GM23338 (cell line): ENCODE measurements around the gene MORC1. TPM values are rescaled to one million over a fixed set of nuclear protein-coding genes. Genes with fewer than 3 reads are reported as not detected.

Source experiments
- ATAC-seq: fragments of 200-7000 bp; cut with Tn5 transposase; 3 replicates; pipeline ENCODE4 v1.9.1; 2020
- DNase-seq: peaks from one replicate; pipeline ENCODE4 v3.0.0-alpha.2; 2015; ENCODE audit warnings: low spot score
- H2AFZ ChIP-seq: fragments of 200-600 bp; sonication (generic); 2 replicates; pipeline ENCODE4 v1.8.0; 2016; ENCODE audit warnings: antibody characterized with exemption, mild to moderate bottlenecking, moderate library complexity
- H3F3A ChIP-seq: fragments of 200-600 bp; sonication (generic); replicated peaks from 2 replicates; pipeline ENCODE4 v1.8.0; 2017; ENCODE audit warnings: antibody characterized with exemption, mixed run types, low read depth
- H3K27ac ChIP-seq: fragments of 200-600 bp; sonication (generic); 2 replicates; pipeline ENCODE4 v1.6.1; 2016; ENCODE audit warnings: low read depth
- H3K27me3 ChIP-seq: fragments of 200-600 bp; sonication (generic); 2 replicates; pipeline ENCODE4 v1.8.0; 2016; ENCODE audit warnings: mild to moderate bottlenecking, mixed run types, moderate library complexity; ENCODE audit not compliant: insufficient read depth
- H3K36me3 ChIP-seq: fragments of 200-600 bp; sonication (generic); 2 replicates; pipeline ENCODE4 v1.8.0; 2016; ENCODE audit warnings: mild to moderate bottlenecking; ENCODE audit not compliant: insufficient read depth
- H3K4me1 ChIP-seq: fragments of 200-600 bp; sonication (generic); 2 replicates; pipeline ENCODE4 v1.8.0; 2016; ENCODE audit warnings: mild to moderate bottlenecking, moderate library complexity; ENCODE audit not compliant: insufficient read depth
- H3K4me2 ChIP-seq: fragments of 200-600 bp; sonication (generic); 2 replicates; pipeline ENCODE4 v1.7.1; 2017; ENCODE audit warnings: mixed run types
- H3K4me3 ChIP-seq: fragments of 200-600 bp; sonication (generic); 2 replicates; pipeline ENCODE4 v1.6.1; 2016; ENCODE audit warnings: mixed run types
- H3K79me2 ChIP-seq: fragments of 200-600 bp; sonication (generic); replicated peaks from 2 replicates; pipeline ENCODE4 v1.8.0; 2017; ENCODE audit warnings: mild to moderate bottlenecking; ENCODE audit not compliant: insufficient read depth
- H3K9me2 ChIP-seq: fragments of 200-600 bp; sonication (generic); 2 replicates; pipeline ENCODE4 v1.8.0; 2017; ENCODE audit not compliant: insufficient read depth
- H4K20me1 ChIP-seq: fragments of 200-600 bp; sonication (generic); replicated peaks from 2 replicates; pipeline ENCODE4 v1.8.0; 2017; ENCODE audit warnings: mild to moderate bottlenecking; ENCODE audit not compliant: insufficient read depth
- H3K27ac Mint-ChIP-seq: 2 replicates; pipeline ENCODE4 v1.8.0; 2020; ENCODE audit warnings: inconsistent platforms, mild to moderate bottlenecking, moderate library complexity, mixed read lengths
- H3K27me3 Mint-ChIP-seq: 3 replicates; pipeline ENCODE4 v1.8.0; 2022; ENCODE audit warnings: low read depth, mild to moderate bottlenecking, moderate library complexity, mixed read lengths, inconsistent platforms; ENCODE audit not compliant: insufficient read depth, poor library complexity
- H3K36me3 Mint-ChIP-seq: 3 replicates; pipeline ENCODE4 v1.8.0; 2021; ENCODE audit warnings: low read depth, mild to moderate bottlenecking, inconsistent platforms, moderate library complexity, mixed read lengths
- H3K4me1 Mint-ChIP-seq: 3 replicates; pipeline ENCODE4 v1.8.0; 2020; ENCODE audit warnings: mild to moderate bottlenecking, inconsistent platforms, mixed read lengths
- H3K4me3 Mint-ChIP-seq: 3 replicates; pipeline ENCODE4 v1.8.0; 2021; ENCODE audit warnings: moderate library complexity, mild to moderate bottlenecking, inconsistent platforms, mixed read lengths
- H3K9me3 Mint-ChIP-seq: 3 replicates; pipeline ENCODE4 v1.8.0; 2020; ENCODE audit warnings: moderate library complexity, mild to moderate bottlenecking, inconsistent platforms, mixed read lengths
- CREB1 ChIP-seq: fragments of 250-450 bp; sonication (Bioruptor Pico); IDR thresholded peaks from 2 replicates; pipeline ENCODE4 v1.5.0; 2020; ENCODE audit warnings: low read depth, mild to moderate bottlenecking, moderate library complexity
- CTCF ChIP-seq, 2 experiments: fragments of 200-600 bp in 1 of 2; sonication (generic) in 1 of 2; conservative IDR thresholded peaks; 2 replicates each; pipeline versions ENCODE4 v1.5.1 to v1.6.1; 2016 to 2017; ENCODE audit warnings: antibody characterized with exemption in 2 of 2, low read depth in 2 of 2, mild to moderate bottlenecking in 2 of 2, moderate library complexity in 1 of 2
- ETS1 ChIP-seq: IDR thresholded peaks from 2 replicates; pipeline ENCODE4 v1.6.1; 2016; ENCODE audit warnings: antibody characterized with exemption
- EZH2 ChIP-seq: fragments of 200-600 bp; sonication (generic); IDR thresholded peaks from one replicate; pipeline ENCODE4 v1.8.0; 2017; ENCODE audit warnings: antibody characterized with exemption, mild to moderate bottlenecking, low read depth; ENCODE audit not compliant: unreplicated experiment
- NANOG ChIP-seq: IDR thresholded peaks from 2 replicates; pipeline ENCODE4 v1.6.1; 2016; ENCODE audit warnings: antibody characterized with exemption, borderline replicate concordance
- POLR2AphosphoS5 ChIP-seq: IDR thresholded peaks from 2 replicates; pipeline ENCODE4 v1.6.1; 2016; ENCODE audit warnings: antibody characterized with exemption, low read depth
- REST ChIP-seq: IDR thresholded peaks from one replicate; pipeline ENCODE4 v1.6.1; 2018; ENCODE audit warnings: antibody characterized with exemption; ENCODE audit not compliant: unreplicated experiment
- STAT1 ChIP-seq: IDR thresholded peaks from one replicate; pipeline ENCODE4 v1.6.1; 2016; ENCODE audit warnings: antibody characterized with exemption; ENCODE audit not compliant: unreplicated experiment
- polyA plus RNA-seq: library from polyadenylated mRNA; unstranded; fragments of >200 nt; fragmentation: Nextera tagmentation; extraction: Ambion mirVana; gene quantifications from 2 replicates; pipeline ENCODE4 v1.2.1, GENCODE V29; 2016
- total RNA-seq: library from RNA; depleted of rRNA; stranded (reverse); fragments of >200 nt; shearing (Covaris generic); gene quantifications from 2 replicates; pipeline ENCODE4 v1.2.3, GENCODE V29; 2014

MORC1 gene
- total and polyA plus RNA-seq, 2 experiments from 2014 or later = not detected

GRCh38 chr3:109057056-109057455 is 60.9 kb downstream of the MORC1 start (continued):
- TF ChIP-seq REST (no peak), ETS1 (no peak), POLR2AphosphoS5 (no peak), NANOG (no peak), EZH2 (no peak), STAT1 (no peak)

GRCh38 chr3:109050591-109051167 is 67.3 kb downstream of the MORC1 start:
- DNase-seq = peak; percentile 48
- Histone ChIP-seq H3K4me2 (no peak overlapping the region), H3K27ac (no peak overlapping the region), H3F3A (no peaks in the 10 kb centered on the region), H3K9me2 (no peaks in the 10 kb centered on the region), H4K20me1 (no peaks in the 10 kb centered on the region), H2AFZ (no peak overlapping the region), H3K27me3 (no peaks in the 10 kb centered on the region), H3K79me2 (no peaks in the 10 kb centered on the region), H3K36me3 (no peaks in the 10 kb centered on the region), H3K4me1 (peaks cover 23% of the 10 kb centered on the region), H3K4me3 (no peak overlapping the region)
- H3K27ac Mint-ChIP-seq = no peak overlapping the region; the same call in none of the 2 replicates
- TF ChIP-seq CTCF (conservative IDR thresholded peaks at IDR 0.05; ENCODE audit: low read depth in 2 of 2) = peak; percentile 74 to 78
- TF ChIP-seq CREB1 = no peak
- no peaks in the 10 kb centered on the region for H3K9me3 Mint-ChIP-seq
- peaks cover 24% of the 10 kb centered on the region for H3K4me1 Mint-ChIP-seq
- ATAC-seq = no peak; the same call in 1 of the 3 replicates
- H3K27me3 Mint-ChIP-seq = no peaks in the 10 kb centered on the region
- no peak overlapping the region for H3K4me3 Mint-ChIP-seq
- H3K36me3 Mint-ChIP-seq = no peaks in the 10 kb centered on the region
